HG02943 (cell line): ENCODE measurements around the gene LRP10.
"Not testable (repeated sequence)": the region's sequence is repeated elsewhere in the genome, so short reads cannot be mapped to it uniquely, and the experiment has no call there.

Source experiments
- ATAC-seq: cut with Tn5 transposase; IDR thresholded peaks from one replicate; pipeline ENCODE4 v1.9.1; 2021; ENCODE audit warnings: mild to moderate bottlenecking, low read depth, moderate library complexity; ENCODE audit not compliant: unreplicated experiment

Gene LRP10

DNA sequence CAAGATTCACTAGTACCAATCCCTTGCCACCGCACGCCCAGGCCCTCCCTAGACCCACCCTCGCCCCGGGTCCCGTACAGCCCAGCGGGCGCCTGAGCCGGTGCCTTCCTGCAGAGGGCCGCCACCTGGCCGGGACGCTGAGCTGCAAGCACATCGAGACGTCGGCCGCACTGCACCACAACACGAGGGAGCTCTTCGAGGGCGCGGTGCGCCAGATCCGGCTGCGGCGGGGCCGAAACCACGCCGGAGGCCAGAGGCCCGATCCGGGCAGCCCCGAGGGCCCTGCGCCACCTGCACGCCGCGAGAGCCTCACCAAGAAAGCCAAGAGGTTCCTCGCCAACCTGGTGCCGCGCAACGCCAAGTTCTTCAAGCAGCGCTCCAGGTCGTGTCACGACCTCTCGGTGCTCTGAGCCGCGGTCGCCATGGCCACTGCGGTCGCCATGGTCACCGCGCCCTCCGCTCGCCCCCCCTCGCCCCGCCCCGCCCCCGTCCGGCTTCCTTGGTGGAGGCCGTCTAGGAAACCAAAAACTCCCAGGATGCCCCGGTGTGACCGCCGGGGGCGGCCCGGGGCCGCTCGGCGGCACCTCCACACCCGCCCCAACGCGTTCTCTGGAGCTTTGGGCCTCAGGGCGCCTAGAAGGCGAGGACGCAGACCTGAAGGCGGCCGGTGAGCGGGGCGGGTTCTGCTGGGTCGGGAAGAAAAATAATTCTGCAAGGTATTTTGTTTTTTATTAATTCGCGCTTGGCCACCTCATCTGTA is 15.1 kb downstream of the LRP10 start:
- ATAC-seq, result peak; percentile 52

DNA sequence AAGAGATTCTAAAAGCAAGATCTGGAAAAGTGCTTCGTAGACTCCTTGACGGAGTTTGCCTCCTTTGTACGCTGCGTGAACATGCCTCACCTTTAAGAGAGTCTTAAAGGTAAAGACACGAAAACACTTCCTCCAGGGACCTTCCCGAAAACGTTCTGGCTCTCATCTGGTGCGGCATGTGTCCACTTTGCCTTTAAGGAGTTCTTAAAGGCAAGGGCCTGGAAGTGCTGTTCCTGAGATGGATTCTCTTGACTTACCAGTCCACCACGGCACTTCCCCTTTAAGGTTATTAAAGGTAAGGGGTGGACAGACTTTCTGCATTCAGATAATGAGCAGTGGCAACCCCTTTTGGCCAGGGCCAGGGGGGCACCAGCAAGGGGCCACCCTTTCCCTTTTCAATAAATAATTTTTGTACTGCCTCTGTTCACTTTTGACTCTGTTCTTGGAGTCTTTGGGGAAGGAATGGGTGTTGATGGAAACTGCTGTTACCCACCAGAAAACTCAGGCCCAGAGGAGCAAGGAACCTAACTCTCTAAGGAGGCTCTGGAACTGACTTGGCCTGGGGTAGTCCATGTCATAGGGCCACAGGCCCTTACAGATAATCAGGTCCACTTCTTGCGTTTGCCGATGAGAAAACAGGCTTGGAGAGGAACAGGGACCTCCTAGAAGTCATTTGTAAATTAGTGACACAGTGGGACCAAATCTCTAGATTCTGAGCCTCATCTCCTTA is 15.9 kb downstream of the LRP10 start:
- ATAC-seq, result peak; percentile 39

DNA sequence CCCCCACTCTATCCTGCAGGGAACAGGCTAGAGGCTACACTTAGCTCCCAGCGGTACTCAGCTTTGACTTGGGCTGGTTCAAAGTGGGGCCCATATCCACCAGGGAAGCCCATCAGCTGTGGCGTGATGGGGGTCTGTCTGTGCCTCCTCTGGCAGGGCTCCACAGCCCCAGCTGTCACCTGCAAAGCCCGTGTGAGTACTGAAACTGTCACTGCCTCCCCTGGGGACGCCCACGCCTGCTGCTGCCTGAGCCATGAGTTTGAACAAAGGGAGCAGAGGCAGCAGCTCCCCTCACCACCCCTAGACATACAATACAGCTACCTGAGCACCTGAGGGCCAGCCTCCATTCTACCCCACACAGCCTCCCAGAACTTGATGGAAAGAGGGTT is 16.4 kb downstream of the LRP10 start:
- ATAC-seq, result peak; percentile 37

DNA sequence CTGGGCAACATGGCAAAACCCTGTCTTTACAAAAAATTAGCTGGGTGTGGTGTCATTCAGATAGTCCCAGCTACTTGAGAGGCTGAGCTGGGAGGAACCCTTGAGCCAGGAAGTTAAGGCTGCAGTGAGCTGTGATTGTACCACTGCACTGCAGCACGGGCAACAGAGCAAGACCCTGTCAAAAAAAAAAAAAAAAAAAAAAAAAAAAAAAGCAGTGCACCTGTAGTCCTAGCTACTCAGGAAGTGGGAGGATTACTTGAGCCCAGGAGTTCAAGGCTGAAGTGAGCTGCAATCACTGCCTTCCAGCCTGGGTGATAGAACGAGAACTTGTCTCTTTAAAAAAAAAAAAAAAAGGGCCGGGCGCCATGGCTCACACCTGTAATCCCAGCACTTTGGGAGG is 17.1 kb downstream of the LRP10 start:
- ATAC-seq, result no peak

DNA sequence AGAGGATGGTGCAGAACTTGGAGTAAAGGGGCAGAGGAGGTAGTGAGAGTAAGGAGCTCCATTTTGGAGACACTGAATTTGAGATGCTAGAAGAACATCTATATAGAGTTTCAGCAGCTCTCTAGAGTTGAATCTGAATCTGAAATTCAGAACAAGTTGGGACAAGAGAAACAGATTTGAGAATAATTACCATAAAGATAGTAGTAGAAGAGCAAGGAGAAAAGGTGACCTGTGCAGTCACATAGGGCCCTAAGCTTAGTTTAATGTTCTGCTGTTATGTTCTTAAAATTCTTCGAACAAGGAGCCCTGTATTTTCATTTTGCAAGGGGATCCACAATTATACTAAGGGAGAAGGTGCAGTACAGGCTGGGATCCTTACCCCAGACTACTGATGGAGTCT is 18.9 kb downstream of the LRP10 start:
- no peak for ATAC-seq

DNA sequence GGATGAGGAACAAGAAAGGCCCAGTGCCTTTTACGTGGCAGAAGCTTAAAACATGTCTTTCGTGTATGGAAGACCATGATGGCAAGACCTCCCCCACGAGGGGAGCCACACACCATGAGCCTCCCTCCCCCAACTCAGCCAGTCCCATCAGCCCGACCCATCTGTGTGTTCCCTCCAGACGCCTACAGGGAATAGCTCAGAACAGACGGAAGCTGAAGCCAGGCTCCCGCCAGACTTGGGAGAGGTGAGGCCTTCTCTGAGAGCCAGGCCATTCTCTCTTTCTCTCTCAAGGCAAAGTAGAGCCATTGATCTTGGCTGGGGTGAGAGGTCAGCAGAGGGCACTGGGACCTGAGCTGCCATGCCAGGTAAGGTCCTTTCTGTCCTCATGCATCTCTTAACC is 20.9 kb downstream of the LRP10 start:
- ATAC-seq, result no peak

DNA sequence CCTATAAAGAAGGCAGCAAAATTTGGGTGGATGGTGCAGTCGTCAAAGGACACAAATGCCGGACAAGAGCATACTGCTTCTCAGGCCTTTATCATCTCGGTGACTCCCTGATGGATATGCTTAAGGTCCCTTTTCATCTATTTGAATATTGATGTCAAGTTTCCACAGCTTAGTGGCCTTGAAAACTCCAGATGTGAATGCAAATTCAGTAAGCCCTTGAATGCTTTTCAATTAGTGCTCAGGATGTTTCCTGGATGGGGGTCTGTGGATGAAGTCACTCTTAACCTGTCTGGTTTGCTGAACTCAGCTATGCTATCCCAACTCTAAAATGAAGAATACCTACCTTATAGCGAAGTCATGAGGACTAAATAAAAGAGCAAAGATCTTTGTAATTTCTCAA is 22.2 kb downstream of the LRP10 start:
- no peak for ATAC-seq

DNA sequence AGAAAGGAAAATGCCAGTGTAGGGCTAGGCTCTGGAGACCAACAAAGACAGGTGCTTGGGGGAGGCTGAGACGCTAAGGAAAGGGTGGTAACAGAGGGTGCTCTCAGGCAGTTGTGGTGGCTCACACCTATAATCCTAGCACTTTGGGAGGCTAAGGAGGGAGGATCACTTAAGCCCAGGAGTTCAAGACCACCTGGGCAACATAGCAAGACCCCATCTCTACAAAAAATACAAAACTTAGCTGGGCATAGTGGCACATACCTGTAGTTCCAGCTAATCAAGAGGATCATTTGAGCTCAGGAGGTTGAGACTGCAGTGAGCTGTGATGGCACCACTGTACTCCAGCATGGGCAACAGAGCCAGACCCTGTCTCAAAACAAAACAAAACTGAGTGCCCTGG is 23.9 kb downstream of the LRP10 start:
- ATAC-seq, result no peak

DNA sequence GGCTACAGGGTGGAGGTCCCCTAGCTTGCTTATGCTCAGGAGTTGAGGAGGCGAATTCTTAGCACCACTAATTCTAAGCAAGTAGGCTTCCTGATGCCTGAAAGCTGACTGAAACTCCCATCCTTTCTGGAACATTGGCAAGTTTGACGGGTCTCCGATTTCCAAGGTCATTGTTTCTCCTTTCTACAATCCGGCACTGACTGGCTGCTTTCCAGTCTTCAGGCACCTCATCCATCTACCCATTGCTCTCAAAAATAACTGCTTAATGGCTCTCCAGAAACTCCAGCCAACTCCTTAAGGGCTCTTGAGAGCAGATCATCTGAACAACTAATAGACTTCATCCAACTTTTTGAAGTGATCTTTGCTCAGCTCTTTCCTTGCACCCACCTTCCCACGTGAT is 24.8 kb downstream of the LRP10 start:
- no peak for ATAC-seq

DNA sequence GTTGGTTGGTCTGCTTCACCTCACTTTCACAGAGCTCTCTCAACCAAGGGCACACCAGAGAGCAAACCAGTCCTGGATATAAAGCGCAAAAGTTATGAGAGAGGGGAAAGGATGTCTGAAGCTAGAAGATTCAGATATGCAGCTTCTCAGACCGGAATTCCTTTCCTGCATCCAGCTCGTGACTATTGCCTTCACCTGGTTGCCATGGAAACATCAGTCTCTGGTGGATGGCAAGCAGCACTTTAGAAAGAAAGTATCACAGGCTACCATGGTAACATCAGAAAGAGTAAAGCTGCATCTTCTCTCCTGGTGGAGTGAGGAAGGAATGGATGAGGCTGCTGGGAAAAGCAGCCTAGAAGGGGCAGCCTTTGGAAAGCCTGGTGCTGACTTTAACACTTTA is 25.2 kb downstream of the LRP10 start:
- ATAC-seq, result no peak

DNA sequence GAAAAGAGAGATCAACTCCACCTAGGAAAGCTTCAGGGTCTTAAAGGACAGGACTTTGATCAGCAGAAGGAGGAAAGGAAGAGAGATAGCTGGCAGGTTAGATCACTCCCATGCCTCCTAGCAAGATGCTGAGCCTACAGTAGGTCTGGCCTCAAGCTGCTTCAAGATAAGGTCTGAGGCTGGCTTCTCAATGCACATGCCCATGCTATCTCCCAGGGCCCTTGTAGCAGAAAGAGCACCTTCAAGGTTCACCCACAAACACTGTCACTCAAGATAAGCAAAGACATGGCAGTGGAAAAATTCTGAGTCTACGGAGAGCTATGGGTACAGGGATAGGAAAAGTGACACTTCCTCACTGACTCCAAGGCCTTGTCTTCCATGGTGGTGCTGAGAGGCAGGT is 25.8 kb downstream of the LRP10 start:
- ATAC-seq, result no peak

DNA sequence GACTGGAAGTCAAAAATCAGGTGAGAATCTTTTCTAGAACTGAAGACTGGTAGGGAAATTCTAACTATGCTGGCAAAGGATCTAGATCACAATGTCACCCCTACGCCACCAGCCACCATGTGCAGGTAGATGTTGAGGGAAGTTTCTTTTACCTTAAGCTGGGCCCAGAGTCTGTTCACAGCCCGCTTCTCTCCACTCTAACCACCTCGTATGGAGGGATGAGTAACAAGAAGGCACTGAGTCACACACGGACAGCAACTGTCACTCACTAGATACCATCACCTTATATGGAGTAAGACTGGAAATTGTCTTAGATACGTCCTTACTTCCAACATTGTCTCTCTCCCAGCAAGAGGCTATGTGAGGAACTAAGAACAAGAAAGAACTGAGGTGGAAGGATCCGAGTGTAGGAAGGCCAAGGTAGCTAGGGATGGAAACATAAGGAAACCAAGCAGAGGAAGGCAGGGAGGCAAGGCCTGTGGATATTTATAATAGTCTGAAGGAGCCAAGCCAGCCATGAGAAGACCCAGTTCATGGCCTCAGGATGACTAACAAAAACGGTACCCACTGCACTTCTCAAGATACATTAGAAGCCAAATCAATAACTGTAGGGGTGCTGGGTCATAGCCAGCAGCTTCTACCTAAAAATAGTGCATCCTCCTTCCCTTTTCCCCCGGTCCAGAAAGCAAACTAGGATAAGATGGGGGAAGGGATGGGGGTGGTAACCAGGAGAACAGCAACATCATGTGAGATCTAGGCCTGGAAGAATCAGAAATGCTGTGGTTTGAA is 27.0 kb downstream of the LRP10 start:
- no peak for ATAC-seq

DNA sequence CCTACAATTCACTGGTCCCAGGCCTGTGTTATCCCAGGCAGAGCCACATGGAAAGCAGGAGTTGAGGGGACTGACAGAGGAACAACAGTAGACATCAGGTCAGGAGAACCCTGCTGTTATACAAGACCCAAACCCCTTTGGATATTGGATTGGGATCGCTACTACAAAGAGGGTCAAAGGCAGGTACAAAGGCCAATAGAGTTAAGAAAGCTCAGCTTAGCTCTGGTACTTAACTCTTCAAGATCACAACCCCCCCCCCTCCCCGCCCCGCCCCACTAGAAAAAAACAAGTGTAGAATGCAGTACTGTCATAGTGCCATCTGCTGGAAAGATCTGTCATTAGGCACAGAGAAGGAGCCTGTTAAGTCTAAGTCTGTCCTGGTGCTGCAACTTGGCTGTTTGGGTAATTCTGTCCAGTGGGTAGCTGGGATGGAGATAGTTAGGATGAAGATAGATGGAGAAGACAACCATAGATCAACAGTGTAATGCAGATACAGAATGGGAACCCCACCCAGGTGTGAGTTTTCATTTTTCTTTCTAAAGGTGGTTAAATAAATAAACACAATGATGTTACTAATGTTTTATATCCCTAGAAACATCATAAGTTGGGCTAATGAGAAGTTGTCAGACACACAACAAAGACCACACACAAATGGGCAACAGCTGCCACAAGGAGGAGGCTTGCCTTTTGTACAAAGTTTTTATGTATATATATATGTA is 28.7 kb downstream of the LRP10 start:
- no peak for ATAC-seq

DNA sequence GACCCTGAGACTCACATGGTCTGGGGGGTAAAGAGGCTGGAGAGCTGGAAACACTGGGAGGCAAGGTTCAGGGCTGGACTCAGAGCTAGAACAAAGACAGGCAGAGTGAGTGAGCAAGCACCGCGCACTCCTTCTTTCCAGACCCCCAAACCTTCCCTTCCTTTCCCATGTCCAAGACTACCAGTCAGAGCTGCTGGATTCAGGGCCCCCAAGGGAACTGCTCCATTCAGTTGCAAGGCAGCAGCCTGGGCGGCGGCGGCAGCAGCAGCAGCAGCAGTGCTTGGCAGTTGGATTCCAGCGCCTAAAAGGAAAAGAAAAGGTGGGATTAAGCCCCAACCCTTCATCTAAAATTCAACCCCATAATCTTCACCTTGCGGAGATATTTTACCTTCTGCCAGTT is 30.3 kb downstream of the LRP10 start:
- no peak for ATAC-seq

DNA sequence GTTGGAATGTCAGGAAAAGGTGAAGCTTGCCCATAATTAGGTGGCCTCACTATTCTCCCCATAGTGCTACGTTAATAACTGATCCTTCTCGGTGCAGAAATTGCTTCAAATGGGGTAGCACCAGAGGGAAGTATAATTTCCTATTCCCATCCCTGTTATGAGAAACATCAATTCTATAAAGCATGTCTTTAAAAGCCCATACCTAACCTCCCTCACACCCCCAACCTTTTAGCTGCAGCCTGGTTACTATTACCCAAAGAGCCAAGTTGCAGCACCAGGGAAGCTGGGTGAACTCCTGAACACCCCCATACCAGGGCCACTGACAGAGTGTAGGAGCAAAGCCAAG is 32.2 kb downstream of the LRP10 start:
- ATAC-seq, result no peak

DNA sequence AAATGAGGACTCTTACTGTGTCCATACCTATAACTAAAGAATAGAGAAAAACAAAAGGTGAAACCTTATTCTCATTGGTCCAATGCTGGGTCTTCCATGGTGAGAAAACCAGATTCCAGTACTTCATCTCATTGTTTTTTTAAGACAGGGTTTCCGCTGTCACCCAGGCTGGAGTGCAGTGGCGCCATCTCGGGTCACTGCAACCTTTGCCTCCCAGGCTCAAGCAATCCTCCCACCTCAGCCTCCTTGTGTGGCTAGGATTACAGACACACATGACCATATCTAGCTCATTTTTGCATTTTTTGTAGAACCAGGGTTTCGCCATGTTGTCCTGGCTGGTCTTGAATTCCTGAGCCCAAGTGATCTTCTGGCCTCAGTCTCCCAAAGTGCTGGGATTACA is 34.1 kb downstream of the LRP10 start:
- ATAC-seq, result no peak

DNA sequence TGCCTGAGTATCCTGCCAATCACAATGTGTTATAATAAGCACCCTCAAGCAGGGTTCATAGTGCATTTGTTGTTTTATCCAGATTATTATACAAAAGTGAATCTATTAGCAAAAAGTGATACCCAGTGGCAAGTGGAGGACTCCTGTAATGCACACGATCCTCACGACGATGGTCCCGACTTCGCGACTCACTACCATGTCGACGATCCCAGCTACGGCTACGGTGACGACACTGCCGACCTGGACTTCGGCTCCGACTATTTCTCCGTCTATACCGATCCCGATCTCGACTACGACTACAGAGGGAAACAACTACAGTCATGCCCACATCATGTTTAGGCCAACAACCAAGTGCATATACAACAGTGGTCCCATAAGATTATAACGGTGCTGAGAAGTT is 34.5 kb downstream of the LRP10 start:
- no peak for ATAC-seq

DNA sequence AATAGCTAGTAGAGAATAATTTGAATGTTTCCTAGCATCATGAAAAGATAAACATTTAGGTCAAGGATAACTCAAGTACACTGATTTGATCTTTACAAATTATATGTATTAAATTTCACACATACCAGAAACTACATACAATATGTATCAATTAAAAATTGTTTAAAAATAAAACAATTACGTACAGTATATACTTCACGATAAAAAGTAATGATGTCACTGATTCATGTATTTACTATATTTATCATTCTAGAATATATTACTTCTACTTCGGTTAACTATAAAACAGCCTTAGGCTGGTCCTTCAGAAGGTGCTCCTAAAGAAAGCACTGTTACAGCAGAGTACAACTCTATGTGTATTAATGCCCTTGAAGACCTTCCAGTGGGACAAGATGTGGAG is 35.9 kb downstream of the LRP10 start:
- no peak for ATAC-seq

DNA sequence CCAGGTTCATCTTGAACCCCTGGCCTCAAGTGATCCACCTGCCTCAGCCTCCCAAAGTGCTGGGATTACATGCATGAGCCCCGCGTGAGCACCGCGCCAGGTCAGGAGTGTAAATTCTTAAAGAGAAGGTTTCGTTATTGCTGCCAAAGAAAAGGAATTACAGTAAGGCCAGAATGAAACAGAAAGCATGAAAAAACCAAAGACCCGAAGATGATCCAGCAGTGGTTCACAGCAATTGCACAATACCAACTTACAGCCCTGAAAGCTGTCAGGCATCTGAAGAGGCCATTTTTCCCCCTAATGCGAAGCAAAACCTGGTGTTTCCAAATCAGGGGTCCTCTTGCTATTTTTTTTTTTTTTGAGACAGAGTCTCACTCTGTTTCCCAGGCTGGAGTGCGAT is 37.1 kb downstream of the LRP10 start:
- no peak for ATAC-seq

DNA sequence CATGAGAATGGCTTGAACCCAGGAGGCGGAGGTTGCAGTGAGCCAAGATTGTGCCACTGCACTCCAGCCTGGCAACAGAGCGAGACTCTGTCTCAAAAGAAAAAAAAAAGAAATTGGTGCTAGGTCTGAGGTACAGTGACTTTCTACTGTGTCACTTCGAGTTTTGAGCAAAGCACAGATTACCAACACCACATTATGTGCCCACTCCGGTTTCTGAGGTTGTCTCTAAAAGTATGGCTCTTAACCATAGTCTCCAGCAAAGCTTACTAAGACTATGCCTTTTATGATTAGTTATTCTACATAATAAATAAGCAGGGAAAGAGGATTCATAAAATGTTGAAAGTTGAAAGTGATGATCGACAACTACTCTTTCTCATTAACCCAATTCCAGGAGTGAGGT is 39.4 kb downstream of the LRP10 start:
- ATAC-seq, result no peak

DNA sequence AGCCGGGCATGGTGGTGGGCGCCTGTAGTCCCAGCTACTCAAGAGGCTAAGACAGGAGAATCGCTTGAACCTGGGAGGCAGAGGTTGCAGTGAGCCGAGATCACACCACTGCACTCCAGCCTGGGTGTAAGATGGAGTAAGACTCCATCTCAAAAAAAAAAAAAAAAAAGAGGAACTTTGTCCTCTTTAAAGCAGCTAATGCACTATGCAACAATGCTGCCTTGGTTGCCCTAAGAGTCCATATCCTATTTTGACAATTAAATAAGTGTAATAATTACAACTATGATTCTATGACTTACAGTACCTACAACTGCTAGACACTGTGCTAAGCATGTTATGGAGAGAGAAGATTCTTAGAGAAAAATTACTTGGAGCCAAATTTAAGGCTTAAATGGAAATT is 43.3 kb downstream of the LRP10 start:
- not testable (repeated sequence) for ATAC-seq
